ENCODE data around the gene ING4.

Gene ING4

GRCh38 chr12:6605421-6606330, 57.2 kb downstream of the ING4 start:
- DNase-seq: no peak

GRCh38 chr12:6604259-6605029, 58.5 kb downstream of the ING4 start:
- DNase-seq: no peak

GRCh38 chr12:6603095-6603567, 59.8 kb downstream of the ING4 start:
- DNase-seq: no peak

GRCh38 chr12:6602526-6602925, 60.4 kb downstream of the ING4 start:
- no peak for DNase-seq

Measured in NCI-H1417 treated with DMSO at 0.1 percent for 48 hours (cell line).